NCI-H69 (cell line): ENCODE measurements around the gene PTGR3.
"Not testable (repeated sequence)": the region's sequence is repeated elsewhere in the genome, so short reads cannot be mapped to it uniquely, and the experiment has no call there.

ENCODE experiments used
- DNase-seq: peaks from one replicate; lab custom pipeline; 2025; lab: John Stamatoyannopoulos, UW

The PTGR3 gene

GRCh38 chr18:75203416-75204268 lies 5.3 kb downstream of the PTGR3 start:
- peak; percentile 56 for DNase-seq

DNA sequence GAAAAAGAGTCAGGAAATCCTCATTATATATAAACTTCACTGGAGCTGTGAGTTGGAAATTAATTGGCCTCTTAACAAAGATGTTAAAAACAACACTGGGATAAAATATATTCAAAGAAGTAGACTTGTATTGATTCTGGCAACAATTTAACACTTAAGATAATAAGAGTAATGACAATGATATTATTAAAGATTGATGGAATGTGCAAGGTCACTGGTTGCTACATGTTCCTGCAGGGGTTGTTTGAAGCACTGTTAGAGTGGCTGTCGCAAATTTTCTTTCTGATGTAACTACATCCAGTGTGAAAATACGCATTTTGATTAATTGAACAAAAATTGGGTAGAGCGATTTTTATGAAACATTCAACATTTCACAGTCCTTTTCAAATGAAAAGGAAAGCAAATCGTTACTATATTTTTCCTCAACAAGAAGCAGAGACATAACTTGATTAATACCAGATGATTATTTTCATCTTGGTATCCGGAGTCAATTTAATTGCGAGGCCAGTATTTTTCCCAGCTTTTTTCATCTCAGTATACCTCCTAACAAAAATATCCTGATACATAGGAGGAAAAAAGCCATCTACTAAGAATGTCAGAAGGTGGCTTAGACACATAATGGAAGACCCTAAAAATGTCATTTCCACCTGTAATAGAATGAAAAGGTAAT lies 6.1 kb downstream of the PTGR3 start:
- no peak for DNase-seq

DNA sequence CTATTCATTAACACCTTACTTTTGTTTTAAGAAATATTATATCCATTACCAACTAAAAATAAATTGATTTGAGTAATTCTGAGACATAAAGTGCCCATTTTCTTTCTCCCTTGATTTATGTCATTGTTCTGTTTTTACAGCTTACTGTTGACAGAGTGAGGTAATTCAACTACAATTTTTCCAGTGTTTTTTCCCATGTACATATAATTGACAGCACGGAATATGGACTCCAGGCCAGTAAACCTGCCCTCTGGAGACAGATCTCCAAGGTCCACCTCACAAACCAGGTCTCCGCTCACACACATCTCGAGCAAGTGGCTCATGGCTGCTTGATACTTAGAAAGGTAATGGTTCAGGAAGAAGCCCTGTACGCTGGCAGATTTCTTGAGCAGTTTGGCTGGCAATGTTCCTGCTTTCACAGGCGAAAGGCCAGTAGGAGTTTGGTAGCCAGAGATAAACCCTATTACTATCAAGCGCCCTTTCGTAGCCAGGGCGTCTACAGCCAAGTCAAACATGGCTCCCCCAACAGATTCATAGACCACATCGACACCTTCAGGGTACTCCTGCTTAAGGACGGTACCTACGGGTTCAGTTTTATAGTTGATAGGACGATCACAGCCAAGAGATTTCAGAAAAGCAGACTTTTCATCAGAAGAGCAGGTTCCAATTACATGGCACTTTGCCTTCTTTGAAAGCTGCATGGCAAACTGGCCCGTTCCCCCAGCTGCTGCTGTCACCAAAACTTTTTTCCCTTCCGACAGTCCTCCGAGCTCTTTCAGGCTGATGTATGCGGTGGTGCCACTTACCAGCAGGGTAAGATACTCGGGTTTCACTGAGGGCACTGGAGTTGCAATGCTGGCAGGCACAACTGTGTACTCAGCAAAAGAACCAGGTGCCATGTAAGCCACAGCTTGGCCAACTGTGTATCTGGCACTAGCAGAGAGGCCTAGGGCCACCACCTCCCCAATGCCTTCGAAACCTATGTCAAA lies 7.4 kb downstream of the PTGR3 start:
- peak; percentile 60 for DNase-seq

GRCh38 chr18:75200605-75201280 lies 8.2 kb downstream of the PTGR3 start:
- no peak for DNase-seq

GRCh38 chr18:75200071-75200470 lies 8.9 kb downstream of the PTGR3 start:
- no peak for DNase-seq

DNA sequence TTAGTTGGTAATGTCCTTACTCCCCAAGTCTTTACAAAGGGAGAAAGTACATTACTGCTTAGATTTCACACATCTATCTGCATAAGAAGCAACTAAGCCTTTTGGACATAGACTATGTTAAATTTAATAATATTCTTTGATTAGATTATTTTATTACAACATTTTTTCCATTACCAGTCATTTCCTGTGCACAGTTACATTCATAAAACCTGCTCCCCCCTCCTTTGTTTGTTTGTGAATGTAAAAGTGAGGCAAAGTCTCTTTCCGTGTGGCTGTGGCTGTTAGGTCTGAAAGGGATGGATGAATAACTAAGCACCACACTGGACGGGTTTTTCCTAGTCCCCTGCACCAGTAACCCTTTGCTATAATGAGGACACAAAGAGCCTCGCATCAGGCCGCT lies 9.6 kb downstream of the PTGR3 start:
- DNase-seq, result no peak

GRCh38 chr18:75198036-75198435 lies 10.9 kb downstream of the PTGR3 start:
- no peak for DNase-seq

GRCh38 chr18:75192899-75193298 lies 16.0 kb downstream of the PTGR3 start:
- DNase-seq, result no peak

DNA sequence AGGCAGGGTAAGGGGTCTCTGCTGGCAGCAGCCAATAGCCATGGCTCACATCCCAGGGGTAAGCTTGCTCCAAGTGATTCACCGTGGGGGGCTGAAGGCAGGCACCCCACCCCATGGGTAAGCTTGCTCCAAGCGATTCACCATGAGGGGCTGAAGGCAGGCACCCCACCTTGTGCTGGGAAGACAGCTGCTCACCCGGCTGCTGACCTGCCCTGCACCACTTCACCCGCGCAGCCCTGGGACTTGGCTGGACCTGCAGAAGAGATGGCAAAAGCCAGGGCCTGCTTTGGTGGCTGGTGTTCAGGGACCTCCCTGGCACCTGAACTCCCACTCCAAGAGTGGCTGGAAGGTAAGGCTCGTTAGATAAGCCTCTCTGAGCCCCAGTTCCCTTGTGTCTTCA lies 19.2 kb downstream of the PTGR3 start:
- no peak for DNase-seq

GRCh38 chr18:75187702-75188101 lies 21.2 kb downstream of the PTGR3 start:
- DNase-seq, result not testable (repeated sequence)

DNA sequence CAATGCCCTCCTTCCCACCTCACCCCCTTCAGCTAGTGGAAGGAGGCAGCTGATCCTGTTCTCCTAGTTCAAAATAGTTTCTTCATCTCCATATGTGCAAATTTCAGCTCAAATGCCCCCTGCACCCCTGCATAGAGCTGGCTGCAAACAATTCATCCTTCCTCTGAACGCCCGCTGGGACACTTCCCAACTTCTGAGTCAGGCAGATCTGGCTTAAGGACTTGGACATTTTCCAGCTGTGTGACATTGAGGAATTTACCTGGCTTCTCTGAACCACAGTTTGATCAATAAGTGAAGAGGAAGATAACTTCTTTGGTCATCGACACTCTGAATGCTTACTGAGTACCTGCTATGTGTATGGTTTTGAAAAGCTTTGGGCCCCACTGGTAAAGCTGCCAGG lies 23.5 kb downstream of the PTGR3 start:
- no peak for DNase-seq

DNA sequence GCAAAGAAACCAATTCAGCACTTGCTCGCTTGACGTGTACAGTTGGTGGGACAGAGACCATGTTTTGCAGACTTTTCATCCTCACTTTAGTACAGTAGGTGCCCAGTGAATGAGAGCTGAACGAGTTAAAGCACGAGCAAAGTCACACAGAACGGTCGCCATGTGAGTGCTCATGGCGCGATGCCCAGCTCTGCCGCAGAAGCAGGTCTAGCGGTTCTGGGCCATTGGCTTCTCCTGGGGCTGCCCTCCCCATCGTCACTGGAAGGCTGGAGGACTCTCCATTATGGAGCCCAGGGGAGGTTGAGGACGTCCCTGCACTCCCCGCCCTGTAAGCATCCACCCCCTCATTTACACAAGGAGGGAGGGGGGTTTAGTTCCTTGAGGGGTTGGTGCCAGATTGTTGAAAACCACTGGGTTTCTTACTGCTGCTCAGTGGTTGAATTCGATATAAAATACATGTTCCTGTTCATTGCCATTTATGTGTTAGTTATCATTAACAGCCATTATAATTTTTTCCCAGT lies 24.9 kb downstream of the PTGR3 start:
- no peak for DNase-seq

DNA sequence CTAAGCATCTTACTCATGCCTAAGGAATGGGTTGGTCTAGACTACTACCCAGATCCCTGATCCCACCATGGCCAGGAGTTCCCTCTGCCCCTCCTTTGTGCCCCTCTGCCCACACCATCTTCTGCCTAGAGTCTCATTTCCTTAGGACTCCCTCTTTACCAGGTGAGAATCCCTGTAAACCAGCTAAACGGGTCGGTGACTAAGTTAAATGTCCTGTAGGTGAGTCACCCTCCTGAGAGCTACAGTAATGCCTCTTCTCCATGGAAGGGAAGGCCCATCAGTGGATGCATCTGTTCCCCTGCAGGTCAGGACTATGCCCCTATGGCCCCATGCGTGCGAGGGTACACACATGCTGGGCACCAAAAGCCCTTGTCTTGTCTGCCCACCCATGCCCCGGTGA lies 25.4 kb downstream of the PTGR3 start:
- DNase-seq, result no peak

DNA sequence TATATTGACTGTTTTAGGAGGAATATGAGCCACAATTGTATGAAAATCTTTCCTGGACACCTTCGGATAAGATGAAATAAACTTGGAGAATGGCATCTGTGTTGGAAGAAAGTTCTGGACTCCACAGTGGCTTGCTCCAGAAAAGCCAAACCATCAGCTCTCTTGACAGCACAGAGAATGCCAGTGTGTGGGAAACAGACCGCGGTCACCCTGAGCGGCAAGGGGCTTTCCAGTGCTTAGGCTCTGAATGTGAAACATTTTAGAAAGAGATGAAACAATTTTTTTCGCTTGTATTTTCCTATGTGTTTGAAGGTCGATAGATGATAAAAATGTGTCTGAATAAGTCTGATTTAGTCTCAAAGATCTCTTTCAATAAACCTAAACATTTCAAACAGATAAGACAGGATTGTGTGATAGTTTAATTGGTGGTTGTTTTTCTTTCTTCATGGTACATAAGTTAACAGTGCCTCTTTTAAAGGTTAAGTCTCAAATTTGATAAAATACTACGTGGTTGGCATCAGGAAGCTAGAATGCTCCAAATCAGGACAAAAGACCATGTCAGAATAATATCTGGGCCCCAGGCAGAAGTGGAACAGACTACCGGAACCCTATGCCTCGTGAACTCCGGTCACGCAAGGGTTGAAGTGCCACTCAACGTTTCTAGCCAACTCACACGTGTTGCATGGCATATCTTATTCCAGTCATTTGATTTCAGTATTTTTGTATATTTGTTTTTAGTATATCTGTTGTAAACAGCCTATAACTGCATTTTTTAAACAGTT lies 28.9 kb downstream of the PTGR3 start:
- DNase-seq, result no peak

GRCh38 chr18:75178376-75178775 lies 30.6 kb downstream of the PTGR3 start:
- no peak for DNase-seq

DNA sequence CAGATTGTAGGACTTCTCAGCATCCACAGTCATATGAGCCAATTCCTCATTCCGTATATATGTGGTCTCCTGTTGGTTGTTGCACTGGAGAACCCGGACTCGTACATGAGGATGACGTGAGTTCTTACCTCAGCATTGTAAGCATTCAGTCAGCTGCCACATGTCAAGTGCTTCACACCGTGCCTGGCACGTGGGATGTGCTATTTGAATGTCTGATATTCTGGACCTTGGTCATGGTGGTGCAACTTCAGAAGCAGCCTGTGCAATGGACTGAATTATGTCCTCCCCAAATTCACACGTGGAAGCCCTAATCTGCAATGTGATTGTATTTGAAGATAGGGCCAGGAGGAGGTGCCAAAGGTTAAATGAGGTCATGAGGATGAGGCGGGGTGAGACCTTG lies 32.1 kb downstream of the PTGR3 start:
- no peak for DNase-seq

GRCh38 chr18:75173738-75174137 lies 35.2 kb downstream of the PTGR3 start:
- no peak for DNase-seq

DNA sequence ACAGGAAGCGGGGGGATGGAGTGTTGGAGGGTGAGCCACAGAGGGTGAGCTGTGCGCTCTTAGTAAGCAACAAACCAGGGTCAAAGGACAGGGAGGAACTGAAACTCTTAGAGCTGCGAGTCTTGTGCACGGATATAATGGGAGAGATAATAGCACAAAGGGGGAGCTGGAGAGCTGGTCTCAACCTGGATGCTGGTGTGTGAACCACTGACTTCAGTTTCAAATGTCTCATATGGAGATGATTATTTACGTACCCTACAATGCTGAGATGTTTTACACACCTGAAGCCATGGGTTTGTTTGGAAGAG lies 35.9 kb downstream of the PTGR3 start:
- peak; percentile 30 for DNase-seq

DNA sequence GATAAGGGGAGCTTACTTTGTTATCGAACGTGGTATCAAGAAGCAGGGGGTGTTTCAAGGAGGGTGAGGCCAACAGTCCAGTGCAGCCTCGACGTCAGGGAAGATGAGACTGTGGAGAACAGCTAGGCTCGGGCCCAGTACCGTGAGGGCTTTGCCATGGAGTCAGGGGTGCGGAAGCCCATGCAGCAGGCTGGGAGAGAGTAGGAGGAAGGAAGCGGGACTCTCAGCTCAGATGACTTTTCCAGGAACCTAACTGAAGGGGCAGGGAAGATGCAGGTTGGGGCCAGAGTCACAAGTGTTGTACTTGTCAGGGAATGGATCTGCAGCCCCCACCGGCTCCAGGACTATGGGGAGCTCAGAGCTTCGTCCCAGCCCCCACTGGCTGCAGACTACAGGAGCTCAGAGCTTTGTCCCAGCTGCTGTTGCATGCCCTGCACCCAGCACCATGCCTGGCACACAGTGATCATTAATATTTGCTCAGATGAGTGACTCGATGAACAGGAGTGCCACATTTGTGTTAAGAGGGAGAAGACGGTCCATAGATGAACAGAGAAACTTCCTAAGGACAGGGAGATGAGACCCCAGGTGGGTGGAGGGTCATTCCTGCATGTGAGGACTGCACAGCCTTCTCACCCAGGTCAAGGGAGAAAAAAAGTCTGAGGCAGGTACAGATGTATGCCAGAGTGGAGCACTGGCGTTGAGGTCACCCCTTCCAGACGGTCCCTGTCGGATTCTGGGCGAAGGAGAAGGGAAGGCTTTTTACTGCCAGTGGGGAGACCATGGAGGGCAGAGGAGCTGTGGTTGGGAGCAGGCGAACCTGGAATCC lies 36.4 kb downstream of the PTGR3 start:
- DNase-seq, result no peak

DNA sequence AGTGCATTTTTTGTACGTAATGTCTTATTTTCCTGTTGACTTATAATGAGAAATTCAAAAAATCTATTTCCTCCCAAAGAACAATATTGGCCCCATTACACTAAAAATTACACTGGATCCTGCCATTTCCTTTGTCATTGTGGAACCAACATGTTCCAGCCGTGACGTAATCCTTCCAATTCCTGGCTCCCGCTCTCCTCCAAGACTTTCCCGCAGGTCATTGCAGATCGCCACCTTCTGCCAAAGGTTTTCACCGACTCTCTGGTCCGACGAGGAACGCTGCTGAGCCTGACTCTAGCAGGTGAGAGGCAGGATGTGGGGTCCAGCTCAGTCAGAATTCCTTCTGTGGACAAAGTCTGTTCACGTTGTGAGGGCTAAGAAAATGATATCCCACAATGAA lies 38.0 kb downstream of the PTGR3 start:
- no peak for DNase-seq
